CD4-positive, alpha-beta T cell treated with Interleukin-12 subunit alpha and Interleukin-12 subunit beta, for 1 hour (primary cell): ENCODE data around the gene SH3RF3.

ENCODE experiments used
- DNase-seq: peaks from one replicate; pipeline ENCODE4 v3.0.0-alpha.2; 2020

SH3RF3 gene

GRCh38 chr2:109320195-109320922, 191.4 kb downstream of the SH3RF3 start:
- DNase-seq: no peak

- DNase-seq: no peak
These were observed 192.6 kb downstream of the SH3RF3 start for GRCh38 chr2:109321570-109321969.

GRCh38 chr2:109322111-109322510, 193.1 kb downstream of the SH3RF3 start:
- no peak for DNase-seq

GRCh38 chr2:109322641-109323040, 193.6 kb downstream of the SH3RF3 start:
- DNase-seq: no peak

GRCh38 chr2:109324861-109325260, 195.9 kb downstream of the SH3RF3 start:
- no peak for DNase-seq

GRCh38 chr2:109325570-109325969, 196.6 kb downstream of the SH3RF3 start:
- no peak for DNase-seq

- DNase-seq: no peak
These were observed 197.3 kb downstream of the SH3RF3 start for GRCh38 chr2:109326306-109326705.

- no peak for DNase-seq
These were observed 201.1 kb downstream of the SH3RF3 start for GRCh38 chr2:109330056-109330455.

- DNase-seq: no peak
These were observed 202.1 kb downstream of the SH3RF3 start for GRCh38 chr2:109331081-109331480.

GRCh38 chr2:109331896-109332848, 203.2 kb downstream of the SH3RF3 start:
- DNase-seq: peak; percentile 16

GRCh38 chr2:109332880-109333279, 203.9 kb downstream of the SH3RF3 start:
- no peak for DNase-seq

GRCh38 chr2:109333414-109334210, 204.6 kb downstream of the SH3RF3 start:
- DNase-seq: no peak

GRCh38 chr2:109335631-109336176, 206.7 kb downstream of the SH3RF3 start:
- no peak for DNase-seq

GRCh38 chr2:109336296-109336695, 207.3 kb downstream of the SH3RF3 start:
- DNase-seq: no peak

GRCh38 chr2:109337221-109337620, 208.2 kb downstream of the SH3RF3 start:
- no peak for DNase-seq

- no peak for DNase-seq
These were observed 210.5 kb downstream of the SH3RF3 start for GRCh38 chr2:109339519-109339966.

GRCh38 chr2:109340381-109340780, 211.4 kb downstream of the SH3RF3 start:
- no peak for DNase-seq

- DNase-seq: no peak
These were observed 212.6 kb downstream of the SH3RF3 start for GRCh38 chr2:109341355-109342255.

- no peak for DNase-seq
These were observed 213.3 kb downstream of the SH3RF3 start for GRCh38 chr2:109342256-109342850.

GRCh38 chr2:109342930-109343329, 213.9 kb downstream of the SH3RF3 start:
- DNase-seq: no peak

GRCh38 chr2:109343460-109343859, 214.5 kb downstream of the SH3RF3 start:
- no peak for DNase-seq
